ENCODE results near the gene ATG5.

GRCh38 chr6:106143665-106144064 lies 181.9 kb downstream of the ATG5 start:
- TF ChIP-seq CTCF (IDR thresholded peaks at IDR 0.05) (no peak), ZFX (IDR thresholded peaks at IDR 0.05; ENCODE audit: borderline replicate concordance) (no peak)
